GM18502 (cell line): ENCODE results near the gene ATP5MC2.

Source experiments
- ATAC-seq: cut with Tn5 transposase; IDR thresholded peaks from one replicate; pipeline ENCODE4 v1.9.1; 2021; ENCODE audit warnings: mild to moderate bottlenecking; ENCODE audit not compliant: unreplicated experiment, poor library complexity

The ATP5MC2 gene

DNA sequence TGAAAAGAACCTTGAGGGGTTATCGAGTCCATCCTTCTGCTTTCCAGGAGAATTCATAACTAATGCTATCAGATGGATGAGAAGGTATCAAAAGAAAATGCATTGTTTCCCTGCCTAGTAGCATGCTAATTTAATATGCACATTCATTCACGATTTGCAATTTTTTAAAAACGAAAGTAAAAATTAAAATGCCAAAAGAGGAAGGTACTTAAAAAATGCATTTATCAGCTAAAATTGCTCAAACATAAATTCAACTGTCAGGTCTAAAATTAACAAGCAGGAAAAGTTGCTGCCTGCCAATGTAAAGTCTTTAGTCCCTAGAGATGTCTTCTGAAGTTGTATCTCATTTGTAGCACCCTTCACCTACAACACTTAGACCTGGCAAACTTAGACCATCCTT, 57.6 kb downstream of the ATP5MC2 start:
- no peak for ATAC-seq

DNA sequence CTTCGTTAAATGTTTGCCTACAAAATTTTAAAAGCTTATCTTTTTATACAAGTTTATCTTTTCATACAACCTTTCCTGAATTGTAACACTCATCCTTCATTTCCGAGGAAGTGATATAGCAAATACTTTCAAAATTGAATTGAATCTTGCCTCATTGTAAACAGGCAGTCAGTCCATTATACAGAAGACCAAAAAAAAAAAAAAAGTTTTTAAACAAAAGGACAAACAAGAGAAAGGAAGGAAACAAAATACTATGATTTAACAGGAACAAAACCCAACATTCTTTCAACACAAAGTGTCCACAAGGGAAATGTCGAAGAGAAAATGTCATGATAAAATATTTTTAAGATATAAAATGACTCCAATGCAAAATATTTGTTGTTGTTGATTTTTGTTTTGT, 58.2 kb downstream of the ATP5MC2 start:
- no peak for ATAC-seq

DNA sequence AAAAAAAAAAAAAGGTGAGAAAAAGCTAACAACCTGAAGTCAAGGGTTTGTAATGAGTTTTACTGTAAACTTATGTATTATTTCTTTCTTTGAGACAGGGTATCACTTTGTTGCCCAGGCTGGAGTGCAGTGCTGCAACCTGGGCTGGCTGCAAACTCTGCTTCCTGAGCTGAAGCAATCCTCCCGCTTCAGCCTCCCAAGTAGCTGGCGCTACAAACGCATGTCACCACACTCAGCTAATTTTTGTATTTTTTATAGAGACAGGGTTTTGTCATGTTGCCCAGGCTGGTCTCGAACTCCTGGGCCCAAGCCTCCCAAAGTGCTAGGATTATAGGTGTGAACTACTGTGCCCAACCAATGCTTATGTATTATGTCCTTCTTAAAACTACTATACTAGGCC, 58.9 kb downstream of the ATP5MC2 start:
- ATAC-seq: no peak
